Measurements from ENCODE around the gene ZNF687. TPM values are rescaled to one million over a fixed set of nuclear protein-coding genes. Genes with fewer than 3 reads are reported as not detected.
A peak's percentile ranks its signal among the peaks of the same experiment; 100 is the strongest.

Gene ZNF687
- total RNA-seq, 1 donor = 14.2 TPM

- peak overlapping the region; percentile 90 for H3K4me3 ChIP-seq (ENCODE audit: low read depth, low read length)
- DNase-seq (ENCODE audit: low read depth) = peak; percentile 52
- no peak for TF ChIP-seq CTCF (IDR thresholded peaks at IDR 0.05; ENCODE audit: insufficient read depth, low read length)
These were observed 44.6 kb downstream of the ZNF687 start for GRCh38 chr1:151326619-151327222.

DNA sequence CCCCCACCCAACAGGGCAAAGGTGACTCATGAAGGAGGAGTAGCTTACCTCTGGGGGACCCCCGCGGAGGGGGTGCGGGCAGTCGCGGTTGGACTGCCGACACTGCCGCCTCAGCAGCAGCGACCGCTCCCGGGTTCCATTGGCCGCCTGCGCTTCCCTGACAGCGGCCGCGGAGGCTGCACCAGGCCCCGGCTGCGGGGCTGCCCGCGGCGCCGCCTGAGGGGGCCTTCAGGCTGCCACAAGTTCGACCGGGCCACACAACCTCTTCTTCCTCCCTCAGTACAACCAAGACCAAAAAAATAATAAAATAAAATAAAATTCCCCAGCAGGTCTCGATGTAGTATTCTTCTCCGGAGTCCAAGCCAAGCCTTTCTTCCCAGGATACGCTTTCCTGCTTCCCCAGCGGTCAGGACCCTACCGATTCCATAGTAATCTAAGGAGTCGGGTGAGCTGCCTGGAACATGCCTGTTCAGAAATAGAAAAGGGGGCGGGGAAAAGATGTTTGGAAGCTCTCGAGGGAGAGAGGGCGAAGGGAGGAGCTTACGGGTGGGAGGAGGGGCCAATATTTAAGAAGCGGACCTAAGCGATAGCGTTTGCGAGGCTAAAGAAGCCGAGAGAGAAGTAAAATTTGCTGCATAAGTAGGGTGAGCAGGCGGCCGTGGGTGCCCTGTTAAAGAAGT is 45.3 kb downstream of the ZNF687 start, which contains the start of gene PI4KB:
Gene PI4KB, minus strand, starts transcription at position 194 of the 680 bp plus-strand sequence. CDS start 10,935 bp downstream, outside the sequence.
- TF ChIP-seq CTCF (IDR thresholded peaks at IDR 0.05; ENCODE audit: insufficient read depth, low read length) = no peak
- H3K4me3 ChIP-seq (ENCODE audit: low read depth, low read length) = peak within 1 kb of the TSS; percentile 90
- peak; percentile 99 for DNase-seq (ENCODE audit: low read depth)

GRCh38 chr1:151327903-151328674 is 46.0 kb downstream of the ZNF687 start:
- TF ChIP-seq CTCF (IDR thresholded peaks at IDR 0.05; ENCODE audit: insufficient read depth, low read length) = no peak
- no peak for DNase-seq (ENCODE audit: low read depth)
- peak overlapping the region; percentile 63 for H3K4me3 ChIP-seq (ENCODE audit: low read depth, low read length)

DNA sequence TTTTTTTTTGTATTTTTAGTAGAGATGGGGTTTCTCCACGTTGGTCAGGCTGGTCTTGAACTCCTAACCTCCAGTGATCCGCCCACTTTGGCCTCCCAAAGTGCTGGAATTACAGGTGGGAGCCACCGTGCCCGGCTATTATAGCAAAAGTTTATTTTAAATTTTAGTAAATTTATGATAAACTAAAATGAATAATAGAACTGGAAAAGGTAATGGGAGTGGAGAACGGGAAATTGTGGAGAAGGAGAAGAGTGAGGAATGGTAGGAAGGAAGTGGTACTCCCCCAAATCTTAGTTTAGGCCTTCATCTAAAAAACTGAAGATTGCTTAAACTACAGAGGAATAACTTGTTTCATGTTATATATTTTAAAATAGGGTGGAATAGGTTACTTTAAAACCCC is 52.7 kb downstream of the ZNF687 start:
- no peak for TF ChIP-seq CTCF (IDR thresholded peaks at IDR 0.05; ENCODE audit: insufficient read depth, low read length)
- no peak overlapping the region for H3K4me3 ChIP-seq (ENCODE audit: low read depth, low read length)
- no peak for DNase-seq (ENCODE audit: low read depth)

GRCh38 chr1:151336556-151336955 is 54.5 kb downstream of the ZNF687 start:
- DNase-seq (ENCODE audit: low read depth) = no peak
- TF ChIP-seq CTCF (IDR thresholded peaks at IDR 0.05; ENCODE audit: insufficient read depth, low read length) = no peak
- H3K4me3 ChIP-seq (ENCODE audit: low read depth, low read length) = no peak overlapping the region

DNA sequence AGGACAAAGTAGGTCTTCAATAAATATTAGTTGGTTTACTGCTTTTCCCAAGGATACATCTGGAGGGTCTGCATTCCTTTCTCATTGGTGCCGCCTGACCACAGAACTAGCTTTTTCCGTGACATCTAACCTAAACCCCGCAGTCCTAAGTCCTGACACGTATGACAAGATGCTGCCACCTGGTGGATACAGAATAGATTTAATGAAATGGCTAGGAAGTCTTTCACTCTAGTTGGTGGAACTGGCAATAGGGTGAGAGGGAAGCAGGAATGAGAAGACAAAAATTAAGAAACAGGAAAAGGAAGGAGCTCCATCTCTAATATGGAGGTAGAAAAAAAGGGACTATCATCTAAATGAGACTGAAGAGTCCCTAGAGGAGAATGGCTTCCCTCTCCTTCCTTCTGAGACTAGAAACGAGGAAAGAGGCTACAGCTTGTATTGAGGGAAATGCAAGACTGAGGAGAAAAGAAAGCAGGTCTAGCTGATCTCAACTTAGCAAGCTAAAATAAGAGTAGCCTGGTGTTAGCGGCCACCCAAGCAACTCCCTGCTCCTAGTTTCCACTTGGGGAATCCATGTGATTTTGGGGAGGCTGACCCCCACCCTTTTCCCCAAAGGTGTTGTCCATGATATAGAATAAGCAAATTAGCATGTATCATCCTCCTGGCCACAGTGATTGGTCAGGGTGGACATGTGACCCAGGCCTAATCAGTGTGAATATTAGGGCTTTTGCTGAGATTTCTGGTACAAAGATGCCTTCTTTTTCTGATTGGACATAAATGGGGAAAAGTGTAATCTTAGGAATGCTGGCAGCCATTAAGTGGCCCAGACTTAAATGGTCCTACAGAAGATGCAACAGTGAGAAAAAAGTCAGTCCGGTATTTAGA is 59.0 kb downstream of the ZNF687 start:
- H3K4me3 ChIP-seq (ENCODE audit: low read depth, low read length) = no peak overlapping the region
- peak; percentile 87 for DNase-seq (ENCODE audit: low read depth)
- peak; percentile 62 for TF ChIP-seq CTCF (IDR thresholded peaks at IDR 0.05; ENCODE audit: insufficient read depth, low read length)

Data from fibroblast of the aortic adventitia (primary cell).